Mesenchymal stem cell (in vitro differentiated cells and primary cell): ENCODE results near the gene PROCA1.
"Not testable (repeated sequence)": the region's sequence is repeated elsewhere in the genome, so short reads cannot be mapped to it uniquely, and the experiment has no call there.

Source experiments
- DNase-seq: peaks from one replicate; pipeline ENCODE4 v3.0.0-alpha.2; 2013
- H2AFZ ChIP-seq: one replicate; pipeline ENCODE4 v1.6.1; 2013; ENCODE audit warnings: low read depth, mild to moderate bottlenecking, control low read depth, inconsistent platforms, low read length, moderate library complexity
- H2AK5ac ChIP-seq: 2 replicates; pipeline ENCODE4 v1.6.1; 2013; ENCODE audit warnings: low read length, moderate library complexity, mild to moderate bottlenecking, inconsistent platforms; ENCODE audit not compliant: severe bottlenecking
- H2BK120ac ChIP-seq: one replicate; pipeline ENCODE4 v1.6.1; 2013; ENCODE audit warnings: low read depth, mild to moderate bottlenecking, inconsistent platforms, low read length, moderate library complexity
- H2BK12ac ChIP-seq, 2 experiments: one replicate each; pipeline ENCODE4 v1.6.1; 2013; ENCODE audit warnings: inconsistent platforms in 2 of 2, low read length in 2 of 2, mild to moderate bottlenecking in 2 of 2, moderate library complexity in 2 of 2, control low read depth in 1 of 2
- H2BK15ac ChIP-seq: one replicate; pipeline ENCODE4 v1.6.1; 2013; ENCODE audit warnings: mild to moderate bottlenecking, low read depth, inconsistent platforms; ENCODE audit not compliant: poor library complexity, severe bottlenecking
- H2BK5ac ChIP-seq: 2 replicates; pipeline ENCODE4 v1.6.1; 2013; ENCODE audit warnings: low read depth, mild to moderate bottlenecking, low read length, control low read depth, inconsistent platforms; ENCODE audit not compliant: poor library complexity, severe bottlenecking
- H3K14ac ChIP-seq, 2 experiments: one replicate each; pipeline ENCODE4 v1.6.1; 2013; ENCODE audit warnings: inconsistent platforms in 2 of 2, low read length in 2 of 2, control low read depth in 1 of 2, mild to moderate bottlenecking in 1 of 2, moderate library complexity in 1 of 2
- H3K18ac ChIP-seq, 2 experiments: one replicate each; pipeline ENCODE4 v1.6.1; 2013; ENCODE audit warnings: inconsistent platforms in 2 of 2, low read length in 2 of 2, control low read depth in 1 of 2, low read depth in 1 of 2, mild to moderate bottlenecking in 1 of 2
- H3K23ac ChIP-seq, 2 experiments: one replicate each; pipeline ENCODE4 v1.6.1; 2013; ENCODE audit warnings: inconsistent platforms in 2 of 2, low read length in 2 of 2, mild to moderate bottlenecking in 2 of 2, moderate library complexity in 2 of 2, control low read depth in 1 of 2
- H3K27ac ChIP-seq: 2 replicates; pipeline ENCODE4 v1.5.1; 2013; ENCODE audit warnings: mild to moderate bottlenecking, moderate library complexity, low read length, control low read depth, inconsistent platforms; ENCODE audit not compliant: poor library complexity, severe bottlenecking
- H3K27me3 ChIP-seq, 2 experiments: 2 replicates each; pipeline versions ENCODE4 v1.6.1 to v1.7.0; 2013; ENCODE audit warnings: low read length in 2 of 2, mild to moderate bottlenecking in 2 of 2, moderate library complexity in 2 of 2, control low read depth in 1 of 2, inconsistent platforms in 1 of 2; ENCODE audit not compliant: control insufficient read depth in 1 of 2, insufficient read depth in 1 of 2
- H3K36me3 ChIP-seq, 2 experiments: 2 replicates each; pipeline versions ENCODE4 v1.6.1 to v1.7.0; 2013; ENCODE audit warnings: low read length in 2 of 2, control low read depth in 1 of 2, inconsistent platforms in 1 of 2, low read depth in 1 of 2, mild to moderate bottlenecking in 1 of 2; ENCODE audit not compliant: insufficient read depth in 2 of 2, control insufficient read depth in 1 of 2
- H3K4ac ChIP-seq, 2 experiments: one replicate each; pipeline ENCODE4 v1.6.1; 2013; ENCODE audit warnings: inconsistent platforms in 2 of 2, low read length in 2 of 2, mild to moderate bottlenecking in 2 of 2, moderate library complexity in 2 of 2, control low read depth in 1 of 2, low read depth in 1 of 2
- H3K4me1 ChIP-seq: 2 replicates; pipeline ENCODE4 v1.6.1; 2013; ENCODE audit warnings: low read depth, low read length, control low read depth; ENCODE audit not compliant: control insufficient read depth, insufficient read depth
- H3K4me2 ChIP-seq: 2 replicates; pipeline ENCODE4 v1.6.1; 2013; ENCODE audit warnings: low read length, mild to moderate bottlenecking, inconsistent platforms; ENCODE audit not compliant: poor library complexity, severe bottlenecking
- H3K4me3 ChIP-seq, 2 experiments: 2 replicates each; pipeline versions ENCODE4 v1.5.1 to v1.7.0; 2013; ENCODE audit warnings: low read length in 2 of 2, mild to moderate bottlenecking in 2 of 2, control low read depth in 1 of 2, low read depth in 1 of 2; ENCODE audit not compliant: insufficient read depth in 1 of 2
- H3K79me1 ChIP-seq: replicated peaks from 2 replicates; pipeline ENCODE4 v1.6.1; 2013; ENCODE audit warnings: mild to moderate bottlenecking, control low read depth, low read length, inconsistent platforms; ENCODE audit not compliant: poor library complexity, severe bottlenecking
- H3K9ac ChIP-seq: 2 replicates; pipeline ENCODE4 v1.7.0; 2013; ENCODE audit warnings: mild to moderate bottlenecking, low read length, moderate library complexity
- H3K9me3 ChIP-seq: 2 replicates; pipeline ENCODE4 v1.7.0; 2013; ENCODE audit warnings: mild to moderate bottlenecking, low read length; ENCODE audit not compliant: control insufficient read depth
- H4K8ac ChIP-seq: one replicate; pipeline ENCODE4 v1.6.1; 2013; ENCODE audit warnings: inconsistent platforms, mild to moderate bottlenecking, low read length, moderate library complexity
- H4K91ac ChIP-seq: one replicate; pipeline ENCODE4 v1.6.1; 2013; ENCODE audit warnings: mild to moderate bottlenecking, low read length, inconsistent platforms
- WGBS: methylation state at CpG from one replicate; pipeline ENCODE4 v1.1.7; 2013; ENCODE audit warnings: mixed read lengths; 5-methylcytosine and 5-hydroxymethylcytosine counted together

The PROCA1 gene

GRCh38 chr17:28723836-28724499 is 12.3 kb upstream of the PROCA1 start:
- not testable (repeated sequence) for H3K4me2 ChIP-seq, H2BK15ac ChIP-seq, H4K8ac ChIP-seq, H2BK12ac ChIP-seq, H2AFZ ChIP-seq, H3K14ac ChIP-seq, H3K4me3 ChIP-seq, H2BK5ac ChIP-seq, H3K27ac ChIP-seq, H4K91ac ChIP-seq, H3K23ac ChIP-seq, H3K4ac ChIP-seq, H3K27me3 ChIP-seq, H3K18ac ChIP-seq, H2AK5ac ChIP-seq, DNase-seq, H3K79me1 ChIP-seq, H2BK120ac ChIP-seq, H3K9me3 ChIP-seq
- WGBS: 81% methylated on average over 2 of the region's 4 CpGs
- H3K4me1 ChIP-seq: peaks cover 26% of the 10 kb centered on the region
- peak overlapping the region; percentile 75 for H3K9ac ChIP-seq
- H3K36me3 ChIP-seq: peaks cover 25 to 42% of the 10 kb centered on the region in 2 experiments

- Histone ChIP-seq H4K91ac (no peak overlapping the region), H2BK15ac (no peak overlapping the region), H3K4ac (no peak overlapping the region), H3K9ac (peak overlapping the region; percentile 32), H3K79me1 (no peaks in the 10 kb centered on the region), H2BK120ac (no peak overlapping the region), H3K4me2 (no peak overlapping the region), H3K14ac (no peak overlapping the region), H3K4me3 (no peak overlapping the region), H3K9me3 (no peaks in the 10 kb centered on the region), H2AFZ (no peak overlapping the region), H4K8ac (no peak overlapping the region), H2BK12ac (no peak overlapping the region), H3K23ac (no peak overlapping the region), H2AK5ac (no peak overlapping the region), H3K36me3 (peaks cover 25 to 42% of the 10 kb centered on the region in 2 experiments), H3K18ac (no peak overlapping the region), H3K27ac (no peak overlapping the region), H2BK5ac (no peak overlapping the region), H3K4me1 (peaks cover 29% of the 10 kb centered on the region), H3K27me3 (no peaks in the 10 kb centered on the region)
- WGBS: 88% methylated on average over 6 of the region's 6 CpGs
- no peak for DNase-seq
These were observed 11.6 kb upstream of the PROCA1 start for GRCh38 chr17:28723159-28723835.

GRCh38 chr17:28722417-28723158 is 10.9 kb upstream of the PROCA1 start:
- Histone ChIP-seq H2AFZ (no peak overlapping the region), H3K18ac (no peak overlapping the region), H3K4me1 (peaks cover 27% of the 10 kb centered on the region), H2BK120ac (no peak overlapping the region), H3K14ac (no peak overlapping the region), H3K36me3 (peaks cover 25 to 42% of the 10 kb centered on the region in 2 experiments), H3K4me2 (no peak overlapping the region), H2BK12ac (no peak overlapping the region), H3K23ac (peak overlapping the region in 1 of 2 experiments; percentile 34), H2AK5ac (no peak overlapping the region), H2BK5ac (no peak overlapping the region), H3K4me3 (peak overlapping the region in 1 of 2 experiments; percentile 52), H2BK15ac (no peak overlapping the region), H3K4ac (no peak overlapping the region), H3K27ac (no peak overlapping the region), H4K8ac (no peak overlapping the region), H3K79me1 (no peaks in the 10 kb centered on the region), H3K9ac (peak overlapping the region; percentile 32), H3K9me3 (no peaks in the 10 kb centered on the region), H4K91ac (no peak overlapping the region), H3K27me3 (no peaks in the 10 kb centered on the region)
- no peak for DNase-seq
- WGBS: 93% methylated on average over 7 of the region's 7 CpGs

- H2AFZ ChIP-seq: not testable (repeated sequence)
These were observed 9.3 kb upstream of the PROCA1 start for GRCh38 chr17:28720997-28721329.

More at GRCh38 chr17:28720997-28721329, 9.3 kb upstream of the PROCA1 start:
- H2BK15ac ChIP-seq, H4K91ac ChIP-seq, H3K79me1 ChIP-seq, H2AK5ac ChIP-seq, H2BK12ac ChIP-seq, H4K8ac ChIP-seq, H3K23ac ChIP-seq, H3K4ac ChIP-seq, DNase-seq, H3K18ac ChIP-seq, H3K14ac ChIP-seq, H3K9me3 ChIP-seq, H2BK5ac ChIP-seq, H2BK120ac ChIP-seq, H3K27me3 ChIP-seq: not testable (repeated sequence)
- Histone ChIP-seq H3K9ac (peak overlapping the region; percentile 95), H3K27ac (peak overlapping the region; percentile 16), H3K4me3 (peak overlapping the region; percentile 50 to 99), H3K4me1 (peaks cover 26% of the 10 kb centered on the region), H3K36me3 (peaks cover 26 to 44% of the 10 kb centered on the region in 2 experiments), H3K4me2 (peak overlapping the region; percentile 76)
- WGBS: 27% methylated on average over 19 of the region's 19 CpGs
